IPS-18c (cell line): ENCODE data around the gene DACT3.

ENCODE experiments used
- H3K4me3 ChIP-seq: 2 replicates; pipeline ENCODE4 v1.7.0; 2013; ENCODE audit warnings: low read depth, mild to moderate bottlenecking, low read length, moderate library complexity; ENCODE audit not compliant: insufficient read depth
- H3K9me3 ChIP-seq: one replicate; pipeline ENCODE4 v1.6.1; 2013; ENCODE audit warnings: mild to moderate bottlenecking, low read length, moderate library complexity; ENCODE audit not compliant: control insufficient read depth, insufficient read depth

The DACT3 gene

DNA sequence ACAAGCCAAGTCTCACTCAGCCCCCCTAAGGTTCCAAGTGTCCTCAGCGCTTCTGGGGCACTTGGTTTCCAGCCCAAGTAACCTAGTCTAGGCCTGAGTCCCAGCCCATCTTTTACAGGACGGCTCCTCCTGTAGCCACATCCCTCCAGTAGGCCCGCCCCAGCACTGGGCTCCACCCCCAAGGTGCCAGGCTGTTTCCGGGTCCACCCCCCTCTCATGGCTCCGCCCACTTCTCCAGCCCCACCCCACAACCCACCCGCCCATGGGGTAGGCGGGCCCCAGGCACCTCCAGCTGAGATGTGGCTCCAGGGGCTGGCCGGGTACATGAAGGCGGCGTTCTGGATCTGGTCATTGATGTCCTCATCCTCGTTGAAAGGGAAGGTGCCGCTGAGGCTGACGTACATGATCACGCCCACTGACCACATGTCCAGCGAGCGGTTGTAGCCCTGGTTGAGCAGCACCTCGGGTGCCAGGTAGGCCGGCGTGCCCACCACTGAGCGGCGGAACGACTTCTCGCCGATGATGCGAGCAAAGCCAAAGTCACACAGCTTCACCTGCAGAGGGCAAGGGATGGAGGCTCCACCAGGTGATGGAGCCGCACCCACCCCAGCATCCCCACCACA lies 17.2 kb upstream of the DACT3 start:
- Histone ChIP-seq H3K9me3 (no peaks in the 10 kb centered on the region), H3K4me3 (no peak overlapping the region)

DNA sequence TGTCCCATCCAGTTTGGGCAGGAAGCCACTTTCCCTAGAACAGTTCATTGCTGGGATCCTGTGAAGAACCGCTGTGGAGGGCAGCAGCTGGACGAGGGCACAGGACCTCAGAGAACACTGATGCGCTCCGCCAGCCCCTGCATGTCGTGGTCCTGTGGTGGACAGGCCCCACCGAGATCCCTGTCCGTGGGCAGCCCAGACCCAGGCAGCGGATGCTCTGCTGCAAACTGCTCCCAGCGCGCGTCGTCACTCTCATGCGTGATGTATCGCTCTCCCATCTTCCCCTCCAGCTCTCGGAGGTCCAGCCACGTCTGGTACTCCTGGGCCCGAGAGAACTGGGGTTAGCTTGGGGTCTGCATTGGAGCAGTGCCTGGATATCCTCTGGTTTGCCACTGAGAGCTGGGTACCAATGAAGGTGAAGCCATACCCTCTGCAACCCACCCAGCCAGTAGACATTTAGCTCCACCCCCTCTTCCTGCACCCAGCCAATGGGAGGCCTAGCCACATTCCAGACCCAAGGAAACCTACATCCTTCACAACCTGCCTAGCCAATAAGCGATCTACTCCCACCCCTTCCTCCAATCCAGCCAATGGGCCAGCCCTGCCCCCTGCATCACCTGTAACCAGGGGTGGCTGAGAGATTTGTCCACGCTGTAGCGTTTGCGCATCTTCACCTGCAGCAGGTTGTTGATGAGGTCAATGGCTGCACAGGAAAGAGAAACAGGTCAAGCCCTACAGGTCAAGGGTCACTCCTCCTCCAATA lies 13.6 kb upstream of the DACT3 start:
- Histone ChIP-seq H3K4me3 (no peak overlapping the region), H3K9me3 (peaks cover 2% of the 10 kb centered on the region)

GRCh38 chr19:46670813-46671212 lies 9.8 kb upstream of the DACT3 start:
- H3K4me3 ChIP-seq, result no peak overlapping the region

GRCh38 chr19:46668662-46669061 lies 7.7 kb upstream of the DACT3 start:
- peaks cover 2% of the 10 kb centered on the region for H3K9me3 ChIP-seq
- no peak overlapping the region for H3K4me3 ChIP-seq

More at GRCh38 chr19:46670813-46671212, 9.8 kb upstream of the DACT3 start:
- H3K9me3 ChIP-seq, result peaks cover 2% of the 10 kb centered on the region

- Histone ChIP-seq H3K4me3 (no peak overlapping the region), H3K9me3 (no peaks in the 10 kb centered on the region)
Measured at GRCh38 chr19:46665072-46665471, 4.1 kb upstream of the DACT3 start.

DNA sequence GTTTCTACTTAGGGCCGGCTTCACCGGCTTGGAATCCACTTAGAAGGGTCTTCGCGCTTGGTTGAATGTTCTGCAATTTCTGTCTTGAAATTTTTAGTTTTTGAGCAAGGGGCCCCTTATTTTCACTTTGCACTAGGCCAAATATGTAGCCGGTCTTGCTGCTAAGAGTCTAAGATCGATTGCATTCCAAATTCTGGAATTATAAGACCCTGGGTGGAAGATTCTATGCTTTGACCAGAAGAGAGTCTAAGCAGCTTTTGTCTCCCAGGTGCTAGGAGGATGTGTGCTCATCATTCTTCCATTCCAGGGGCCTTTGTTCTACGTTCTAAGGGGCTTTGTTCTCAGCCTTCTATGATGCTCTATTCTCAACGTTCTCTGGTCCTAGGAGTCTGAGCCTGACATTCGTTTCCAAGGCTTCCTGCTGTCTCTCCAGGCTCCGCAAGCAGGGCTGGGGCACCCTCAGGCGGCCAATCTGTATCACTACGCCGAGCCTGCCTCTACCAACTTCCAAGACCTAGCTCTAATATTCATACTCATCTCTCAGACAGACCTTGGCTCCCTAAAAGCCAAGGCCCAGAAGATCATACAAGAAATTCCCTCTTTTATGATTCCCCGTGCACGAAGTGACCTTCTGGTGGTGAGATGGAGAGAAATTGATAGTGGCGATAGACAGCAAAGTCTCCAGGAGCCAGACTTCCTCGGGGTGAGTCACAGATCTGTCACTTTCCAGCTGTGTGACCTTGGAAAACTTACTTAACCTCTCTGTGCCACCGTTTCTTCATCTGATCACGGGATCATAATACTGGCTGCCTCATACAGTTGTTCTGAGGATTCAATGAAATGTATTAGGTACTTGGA lies 982 bp upstream of the DACT3 start:
- Histone ChIP-seq H3K4me3 (peak overlapping the region; percentile 44; the same call in 1 of the 2 replicates), H3K9me3 (no peaks in the 10 kb centered on the region)

- Histone ChIP-seq H3K4me3 (peak overlapping the region; percentile 59), H3K9me3 (no peaks in the 10 kb centered on the region)
Measured at GRCh38 chr19:46660551-46661019, 397 bp downstream of the DACT3 start.

DNA sequence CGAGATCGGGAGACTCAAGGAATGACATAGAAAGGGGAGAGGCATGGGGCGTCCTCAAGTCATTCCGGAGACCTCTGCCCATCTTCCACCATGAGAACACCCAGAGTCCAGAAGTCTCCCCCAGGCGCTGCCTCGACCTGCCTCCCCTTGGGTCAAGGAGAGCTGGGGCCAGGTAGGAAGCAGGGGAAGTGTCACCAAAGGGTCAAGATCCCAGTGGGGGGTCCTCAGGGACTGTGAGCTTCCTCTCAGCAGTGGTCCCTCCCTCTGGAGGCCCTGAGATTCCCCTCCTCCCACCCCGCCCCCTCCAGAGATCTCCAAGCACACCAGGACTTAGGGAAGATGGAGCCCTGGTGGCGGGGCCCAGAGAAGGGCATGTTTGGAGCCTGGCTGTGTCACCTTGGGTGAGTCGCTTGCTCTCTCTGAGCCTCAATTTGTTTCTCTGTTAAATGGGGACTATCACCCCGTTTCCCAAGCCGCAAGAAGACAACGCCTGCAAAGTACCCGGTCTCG lies 919 bp downstream of the DACT3 start:
- Histone ChIP-seq H3K9me3 (no peaks in the 10 kb centered on the region), H3K4me3 (peak overlapping the region; percentile 59)

DNA sequence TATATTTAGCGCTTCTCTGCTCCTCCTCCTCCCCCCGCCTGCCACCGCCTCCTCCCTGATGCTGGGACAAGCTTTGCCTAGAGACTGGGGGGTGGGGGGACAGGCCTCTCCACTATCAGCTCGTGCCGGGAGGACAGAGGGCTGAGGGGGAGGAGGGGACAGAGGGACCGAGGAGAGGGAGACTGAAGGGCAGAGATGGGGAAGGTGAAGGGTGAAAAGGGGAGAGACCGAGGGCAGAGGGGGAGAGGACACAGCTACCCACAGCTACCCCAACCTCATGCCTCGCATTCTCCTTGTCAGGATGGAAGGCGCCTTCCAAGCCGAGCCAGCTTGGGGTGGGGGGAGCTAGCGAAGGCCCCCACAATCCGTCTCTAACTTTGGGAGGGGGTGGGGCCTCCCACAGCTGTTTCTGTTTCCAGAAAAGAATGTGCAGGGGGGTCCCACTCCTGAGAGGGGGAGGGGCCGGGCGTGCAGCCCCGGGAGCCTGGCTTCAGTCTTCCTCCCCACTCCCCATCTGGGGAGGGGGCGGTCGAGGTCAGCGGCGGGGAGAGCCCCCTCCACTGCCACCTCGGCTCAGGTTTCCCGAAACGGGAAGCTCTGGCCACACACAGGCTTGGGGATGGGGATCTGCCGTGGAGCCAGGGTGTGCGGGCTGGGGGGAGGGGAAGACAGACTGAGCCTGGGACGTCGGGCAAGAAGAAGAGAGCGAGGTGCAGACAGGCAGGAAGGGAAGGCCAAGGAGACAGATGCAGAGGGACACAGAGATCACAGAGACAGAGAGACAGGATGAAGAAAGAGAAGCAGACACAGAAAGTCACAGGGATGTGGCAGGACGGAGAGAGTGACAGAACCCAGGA lies 1.6 kb downstream of the DACT3 start:
- Histone ChIP-seq H3K4me3 (peak overlapping the region; percentile 59), H3K9me3 (no peaks in the 10 kb centered on the region)

DNA sequence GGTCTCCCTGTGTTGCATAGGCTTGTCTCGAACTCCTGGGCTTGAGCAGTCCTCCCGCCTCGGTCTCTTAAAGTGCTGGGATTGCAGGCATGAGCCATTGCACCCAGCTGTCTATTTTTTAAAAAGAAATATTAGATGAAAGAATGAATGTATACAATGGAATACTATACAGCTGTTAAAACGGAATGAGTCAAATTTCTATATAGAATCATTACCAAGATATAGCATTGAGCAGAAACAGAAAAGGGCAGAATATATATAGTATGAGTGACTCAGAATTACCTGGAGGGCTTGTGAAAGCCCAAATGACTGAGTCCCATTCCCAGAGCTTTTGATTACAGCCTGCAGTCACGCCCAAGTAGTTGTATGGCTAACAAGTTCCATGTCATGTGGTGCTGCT lies 4.4 kb downstream of the DACT3 start:
- H3K9me3 ChIP-seq, result no peaks in the 10 kb centered on the region
- no peak overlapping the region for H3K4me3 ChIP-seq

DNA sequence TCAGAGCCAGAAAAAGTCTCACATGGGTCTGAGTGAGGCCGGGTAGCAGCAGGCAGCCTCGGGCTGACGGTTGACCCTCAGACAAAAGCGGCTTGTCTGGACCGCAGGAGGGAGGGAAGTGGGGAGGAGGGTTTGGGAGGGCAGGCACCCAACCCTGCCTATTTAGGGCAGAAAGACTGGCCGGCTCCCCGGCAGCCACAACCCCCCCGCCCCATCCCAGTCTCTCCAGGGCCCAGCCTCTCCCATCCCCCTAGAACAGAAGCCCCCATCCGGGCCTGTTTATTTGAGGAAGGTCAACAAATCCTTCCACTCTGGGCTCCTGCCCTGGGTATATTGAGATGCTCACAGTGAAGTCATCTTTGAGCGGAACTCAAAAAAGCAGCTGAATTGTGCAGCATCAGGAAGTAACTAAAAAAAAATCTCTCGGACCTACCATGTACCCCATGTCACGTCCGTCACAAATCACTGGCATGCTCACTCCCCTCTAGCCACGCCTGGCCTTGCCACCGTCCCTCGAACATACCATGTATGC lies 6.3 kb downstream of the DACT3 start:
- H3K4me3 ChIP-seq, result no peak overlapping the region

DNA sequence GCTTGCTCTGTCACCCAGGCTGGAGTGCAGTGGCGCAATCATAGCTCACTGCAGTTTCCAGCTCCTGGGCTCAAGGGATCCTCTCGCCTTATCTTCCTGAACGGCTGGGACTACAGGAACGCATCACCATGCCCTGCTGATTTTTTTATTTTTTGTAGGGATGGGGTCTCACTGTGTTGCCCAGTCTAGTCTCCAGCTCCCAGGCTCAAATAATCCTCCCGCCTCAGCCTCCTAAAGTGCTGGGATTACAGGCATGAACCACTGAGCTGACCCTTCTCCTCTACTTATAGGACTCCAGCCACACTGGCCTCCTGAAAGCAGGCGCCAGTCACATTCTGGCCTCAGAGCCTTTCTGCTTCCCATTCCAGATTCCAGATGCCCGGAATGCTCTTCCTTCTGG lies 10.5 kb downstream of the DACT3 start:
- H3K4me3 ChIP-seq, result no peak overlapping the region
- peaks cover 6% of the 10 kb centered on the region for H3K9me3 ChIP-seq

More for the DNA sequence above, 6.3 kb downstream of the DACT3 start:
- H3K9me3 ChIP-seq, result no peaks in the 10 kb centered on the region

DNA sequence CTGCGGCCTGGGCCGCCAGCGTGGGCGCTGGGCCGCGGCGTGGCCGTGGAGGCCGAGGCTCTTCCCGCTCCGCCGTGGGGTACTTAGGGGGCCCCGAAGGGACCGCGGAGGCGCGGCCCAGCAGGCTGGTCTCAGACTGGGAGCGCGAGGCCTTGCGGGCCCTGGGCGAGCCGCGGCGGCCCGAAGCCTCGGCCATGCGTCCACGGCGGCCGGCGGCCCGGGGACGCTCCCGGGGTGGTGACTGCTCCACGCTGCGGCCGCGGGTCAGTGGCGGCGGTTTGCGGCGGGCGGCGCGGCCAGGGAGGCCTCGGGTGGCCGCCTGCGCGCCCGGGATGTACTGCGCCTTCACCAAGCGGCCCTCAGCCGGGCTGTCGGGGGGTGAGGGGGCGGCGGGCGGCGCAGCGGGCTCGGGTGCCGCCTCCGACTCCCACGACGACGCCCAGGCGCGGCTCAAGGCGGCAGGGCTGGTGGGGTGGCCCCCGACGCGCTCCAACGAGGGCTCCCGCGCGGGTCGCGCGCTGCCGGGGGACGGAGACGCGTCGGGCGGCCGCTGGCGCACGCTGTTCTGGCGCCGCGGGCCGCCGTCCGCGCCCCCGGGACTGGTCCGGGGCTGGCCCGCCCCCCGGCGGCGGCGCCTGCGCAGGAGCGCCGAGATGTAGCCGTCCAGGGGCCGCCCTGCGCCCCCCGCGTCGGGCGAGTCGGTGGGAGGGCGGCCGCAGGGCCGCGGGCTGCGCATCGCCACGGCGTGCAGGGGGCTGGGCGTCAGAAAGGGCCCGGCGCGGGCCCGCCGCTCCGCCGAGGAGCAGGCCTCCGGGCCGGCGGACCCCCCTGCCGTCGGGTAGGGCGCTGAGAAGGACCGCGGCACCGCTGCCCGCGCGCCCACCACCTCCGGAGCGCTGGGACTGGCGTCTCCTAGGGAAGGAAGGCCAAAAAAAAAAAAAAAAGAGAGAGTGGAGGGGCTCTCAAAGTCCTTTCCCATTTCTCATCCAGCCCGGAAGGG lies 11.7 kb downstream of the DACT3 start:
- Histone ChIP-seq H3K4me3 (peak overlapping the region; percentile 36; the same call in 1 of the 2 replicates), H3K9me3 (peaks cover 6% of the 10 kb centered on the region)

DNA sequence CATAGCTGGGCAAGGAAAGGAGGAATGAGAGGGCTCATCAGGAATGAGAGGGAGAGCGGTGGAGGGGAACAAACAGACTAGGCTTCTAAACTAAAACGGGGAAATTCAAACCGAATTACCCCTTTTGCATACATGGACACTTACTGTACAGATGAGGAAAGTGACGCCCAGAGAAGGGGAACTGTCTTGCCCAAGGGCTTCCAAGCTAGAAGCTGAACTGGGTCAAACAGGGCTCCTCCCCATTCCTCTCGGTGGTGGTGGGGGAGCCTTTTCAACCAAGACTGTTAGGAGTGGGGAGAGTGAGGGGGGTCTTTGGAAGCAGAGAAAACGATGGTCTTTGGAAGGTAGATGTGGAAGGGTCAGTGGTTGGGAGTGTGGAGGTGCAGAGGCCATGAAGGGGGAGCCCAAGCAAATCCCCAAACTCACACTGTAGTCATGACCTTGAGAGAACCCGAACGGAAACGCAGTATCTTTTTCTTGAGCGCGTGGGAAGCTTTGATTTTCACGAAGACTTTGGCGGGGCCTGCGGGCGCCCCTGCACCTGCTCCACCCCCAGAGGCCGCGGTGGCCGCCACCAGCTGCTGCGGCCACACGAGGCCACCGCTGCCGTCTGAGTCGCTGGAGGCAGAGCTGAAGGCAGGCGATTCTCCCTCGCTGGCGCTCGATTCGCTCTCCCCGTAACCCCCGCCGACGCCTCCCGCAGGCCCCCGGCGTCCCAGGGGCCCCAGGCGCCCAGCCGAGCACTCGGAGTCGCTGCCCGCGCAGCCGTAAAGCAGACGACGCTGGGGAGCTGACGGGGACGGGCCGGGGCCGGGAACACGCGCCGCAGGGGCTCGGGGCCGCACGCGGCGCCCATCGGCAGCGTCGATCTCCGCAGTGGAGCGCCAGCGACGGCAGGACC lies 12.7 kb downstream of the DACT3 start:
- Histone ChIP-seq H3K9me3 (peaks cover 6% of the 10 kb centered on the region), H3K4me3 (peak overlapping the region; percentile 36; the same call in 1 of the 2 replicates)
